Right ventricle myocardium superior (tissue), 1 donor: ENCODE data around the gene RFTN1. TPM values are rescaled to one million over a fixed set of nuclear protein-coding genes. Genes with fewer than 3 reads are reported as not detected.

Experiments used
- ATAC-seq: fragments of 200-7000 bp; cut with Tn5 transposase; one replicate; pipeline ENCODE4 v1.9.1; 2020; ENCODE audit warnings: mild to moderate bottlenecking; ENCODE audit not compliant: poor library complexity
- DNase-seq: peaks from one replicate; pipeline ENCODE4 v3.0.0-alpha.2; 2020
- intact Hi-C: fragments of 100-400 bp; cut with DNase I; formaldehyde crosslinking; loops from one replicate; pipeline ENCODE4 v1.11.2; 2022
- total RNA-seq: library from RNA; stranded (reverse); fragmentation: NEBNext Ultra II Directional; extraction: Animal tissue kit (Norgen Biotek cat#: 25700); gene quantifications from one replicate; pipeline ENCODE4 v1.2.1, GENCODE V29; 2021
- donor health status: DM: no; HTN: yes; CAD: no; lungs with severe emphysema.

The RFTN1 gene
- total RNA-seq, 1 donor from 2014 or later = 25.8 TPM

- ATAC-seq (no peak), DNase-seq (no peak)
- intact Hi-C loops = loop anchor here (5.0 kb wide), 1 partner anchor 247 kb away; no protein-coding TSS in a partner anchor
Observed at GRCh38 chr3:16534640-16535262, 21.3 kb upstream of the RFTN1 start.

- intact Hi-C loops = loop anchor here (5.0 kb wide), 1 partner anchor 247 kb away; no protein-coding TSS in a partner anchor
- no peak for DNase-seq
- ATAC-seq = no peak
Observed at GRCh38 chr3:16533928-16534574, 20.6 kb upstream of the RFTN1 start.

GRCh38 chr3:16529264-16529663, 15.8 kb upstream of the RFTN1 start:
- no peak for DNase-seq
- intact Hi-C loops = no loop called here
- peak; percentile 9 for ATAC-seq

- DNase-seq (peak; percentile 67), ATAC-seq (peak; percentile 96)
- intact Hi-C loops = no loop called here
Observed at GRCh38 chr3:16528581-16528993, 15.1 kb upstream of the RFTN1 start.

- DNase-seq = no peak
- intact Hi-C loops = no loop called here
- ATAC-seq = no peak
Observed at GRCh38 chr3:16528106-16528505, 14.6 kb upstream of the RFTN1 start.

- ATAC-seq (no peak), DNase-seq (no peak)
- intact Hi-C loops = no loop called here
Observed at GRCh38 chr3:16524196-16524595, 10.7 kb upstream of the RFTN1 start.

- DNase-seq = no peak
- ATAC-seq = no peak
- intact Hi-C loops = no loop called here
Observed at GRCh38 chr3:16523778-16524177, 10.3 kb upstream of the RFTN1 start.

GRCh38 chr3:16522834-16523233, 9.3 kb upstream of the RFTN1 start:
- no peak for ATAC-seq
- intact Hi-C loops = no loop called here
- DNase-seq = no peak

- ATAC-seq (no peak), DNase-seq (no peak)
- intact Hi-C loops = no loop called here
Observed at GRCh38 chr3:16520970-16521881, 7.7 kb upstream of the RFTN1 start.

GRCh38 chr3:16520241-16520969, 6.9 kb upstream of the RFTN1 start:
- intact Hi-C loops = no loop called here

GRCh38 chr3:16516695-16517481, 3.4 kb upstream of the RFTN1 start:
- ATAC-seq (peak; percentile 23), DNase-seq (peak; percentile 47)
- intact Hi-C loops = loop anchor here (10.0 kb wide), 2 partner anchors 142 to 222 kb away; no protein-coding TSS in a partner anchor

More at GRCh38 chr3:16520241-16520969, 6.9 kb upstream of the RFTN1 start:
- no peak for ATAC-seq
- DNase-seq = no peak

- intact Hi-C loops = loop anchor here (10.0 kb wide), 2 partner anchors 141 to 221 kb away; no protein-coding TSS in a partner anchor
Observed at GRCh38 chr3:16515885-16516420, 2.5 kb upstream of the RFTN1 start.

GRCh38 chr3:16514755-16515353, 1.4 kb upstream of the RFTN1 start:
- intact Hi-C loops = loop anchor here (10.0 kb wide), 2 partner anchors 140 to 220 kb away; no protein-coding TSS in a partner anchor
- no peak for DNase-seq
- ATAC-seq = no peak

More at GRCh38 chr3:16515885-16516420, 2.5 kb upstream of the RFTN1 start:
- no peak for ATAC-seq
- DNase-seq = no peak

GRCh38 chr3:16514021-16514700, 662 bp upstream of the RFTN1 start:
- no peak for DNase-seq
- intact Hi-C loops = loop anchor here (10.0 kb wide), 2 partner anchors 139 to 219 kb away; no protein-coding TSS in a partner anchor
- no peak for ATAC-seq

GRCh38 chr3:16512435-16513140, 911 bp downstream of the RFTN1 start:
- ATAC-seq (peak; percentile 83), DNase-seq (peak; percentile 82)
- intact Hi-C loops = loop anchor here (10.0 kb wide), 2 partner anchors 138 to 218 kb away; no protein-coding TSS in a partner anchor
